Measurements from ENCODE around the gene KRTAP4-9.

DNA sequence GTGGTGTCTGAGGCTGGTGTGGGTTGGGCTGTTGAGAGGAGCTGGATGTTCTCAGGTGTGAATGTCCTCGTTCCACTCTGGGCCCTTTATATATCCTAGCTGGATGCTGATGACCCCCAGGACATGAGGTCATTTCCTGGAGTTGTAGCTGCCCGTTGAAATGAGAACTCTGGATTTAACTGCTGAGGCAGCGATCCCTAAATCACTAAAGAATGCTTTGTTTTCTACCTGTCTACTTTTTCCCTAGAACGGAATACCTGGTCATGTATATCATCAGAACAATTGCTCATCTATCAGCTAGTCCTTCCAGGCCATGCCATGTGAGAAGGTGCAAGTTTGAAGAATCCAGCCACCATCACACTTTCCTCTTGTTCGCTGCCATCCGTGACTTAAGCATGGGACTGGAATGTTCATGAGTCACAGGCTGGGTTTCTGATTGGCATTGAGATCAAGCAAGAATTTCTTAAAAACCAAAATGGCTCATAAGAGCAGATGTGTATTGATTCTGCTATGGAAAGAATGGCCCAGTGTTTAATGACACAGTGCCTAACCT lies 45.1 kb upstream of the KRTAP4-9 start, which contains the start of gene KRTAP2-3:
- TF ChIP-seq, protein P1, sequence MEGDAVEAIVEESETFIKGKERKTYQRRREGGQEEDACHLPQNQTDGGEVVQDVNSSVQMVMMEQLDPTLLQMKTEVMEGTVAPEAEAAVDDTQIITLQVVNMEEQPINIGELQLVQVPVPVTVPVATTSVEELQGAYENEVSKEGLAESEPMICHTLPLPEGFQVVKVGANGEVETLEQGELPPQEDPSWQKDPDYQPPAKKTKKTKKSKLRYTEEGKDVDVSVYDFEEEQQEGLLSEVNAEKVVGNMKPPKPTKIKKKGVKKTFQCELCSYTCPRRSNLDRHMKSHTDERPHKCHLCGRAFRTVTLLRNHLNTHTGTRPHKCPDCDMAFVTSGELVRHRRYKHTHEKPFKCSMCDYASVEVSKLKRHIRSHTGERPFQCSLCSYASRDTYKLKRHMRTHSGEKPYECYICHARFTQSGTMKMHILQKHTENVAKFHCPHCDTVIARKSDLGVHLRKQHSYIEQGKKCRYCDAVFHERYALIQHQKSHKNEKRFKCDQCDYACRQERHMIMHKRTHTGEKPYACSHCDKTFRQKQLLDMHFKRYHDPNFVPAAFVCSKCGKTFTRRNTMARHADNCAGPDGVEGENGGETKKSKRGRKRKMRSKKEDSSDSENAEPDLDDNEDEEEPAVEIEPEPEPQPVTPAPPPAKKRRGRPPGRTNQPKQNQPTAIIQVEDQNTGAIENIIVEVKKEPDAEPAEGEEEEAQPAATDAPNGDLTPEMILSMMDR (IDR thresholded peaks at IDR 0.05; ENCODE audit: low read depth, low read length, poor library complexity, severe bottlenecking), result no peak
- no peak for TF ChIP-seq EZH2phosphoT487 (IDR thresholded peaks at IDR 0.05; ENCODE audit: borderline replicate concordance, low read length)

Data from DOHH2 (cell line).